WTC11 (cell line): ENCODE data around the gene NME4. TPM values are rescaled to one million over a fixed set of nuclear protein-coding genes. Genes with fewer than 3 reads are reported as not detected.
A peak's percentile ranks its signal among the peaks of the same experiment; 100 is the strongest.

Experiments
- ATAC-seq: fragments of 200-7000 bp; cut with Tn5 transposase; 2 replicates; pipeline ENCODE4 v1.10.0; 2021; ENCODE audit warnings: mild to moderate bottlenecking, moderate library complexity
- CTCF ChIA-PET: fragments of 300-600 bp; sonication (Branson Sonifier 250); formaldehyde crosslinking; loops from one replicate; lab custom pipeline; 2021; ENCODE audit warnings: antibody characterized with exemption; lab: Charles Lee
- POLR2A ChIA-PET: fragments of 350-600 bp; sonication (Branson Sonifier 250); formaldehyde crosslinking; loops from one replicate; lab custom pipeline; 2021; ENCODE audit warnings: antibody characterized with exemption; lab: Charles Lee
- DNase-seq: peaks from one replicate; pipeline ENCODE4 v3.0.0; 2021; ENCODE audit warnings: low spot score
- H3K27ac Mint-ChIP-seq: 2 replicates; pipeline ENCODE4 v1.8.0; 2021; ENCODE audit warnings: mixed read lengths
- H3K27me3 Mint-ChIP-seq: 2 replicates; pipeline ENCODE4 v1.8.0; 2021; ENCODE audit warnings: low read depth, mild to moderate bottlenecking, moderate library complexity, mixed read lengths
- H3K36me3 Mint-ChIP-seq: 2 replicates; pipeline ENCODE4 v1.8.0; 2021; ENCODE audit warnings: mixed read lengths
- H3K4me1 Mint-ChIP-seq: 2 replicates; pipeline ENCODE4 v1.8.0; 2022; ENCODE audit warnings: mixed read lengths
- H3K4me3 Mint-ChIP-seq: 2 replicates; pipeline ENCODE4 v1.8.0; 2021; ENCODE audit warnings: mild to moderate bottlenecking, moderate library complexity, mixed read lengths
- H3K9me3 Mint-ChIP-seq: 2 replicates; pipeline ENCODE4 v1.8.0; 2021; ENCODE audit warnings: mixed read lengths
- CREB1 ChIP-seq: sonication (generic); formaldehyde crosslinking; IDR thresholded peaks from 2 replicates; pipeline ENCODE4 v1.8.0; 2023; ENCODE audit warnings: mild to moderate bottlenecking, missing genetic modification reagents
- ELF4 ChIP-seq: sonication (generic); formaldehyde crosslinking; IDR thresholded peaks from 2 replicates; pipeline ENCODE4 v1.8.1; 2022; ENCODE audit warnings: low read depth, mild to moderate bottlenecking, moderate library complexity, missing genetic modification reagents
- ESRRA ChIP-seq: sonication (generic); formaldehyde crosslinking; IDR thresholded peaks from 2 replicates; pipeline ENCODE4 v1.8.1; 2022; ENCODE audit warnings: mild to moderate bottlenecking, missing genetic modification reagents, borderline replicate concordance
- GABPB1 ChIP-seq: sonication (generic); formaldehyde crosslinking; IDR thresholded peaks from 2 replicates; pipeline ENCODE4 v1.8.1; 2023; ENCODE audit warnings: mild to moderate bottlenecking, missing genetic modification reagents
- JUN ChIP-seq: sonication (generic); formaldehyde crosslinking; IDR thresholded peaks from 2 replicates; pipeline ENCODE4 v1.8.0; 2023; ENCODE audit warnings: mild to moderate bottlenecking, missing genetic modification reagents
- KAT7 ChIP-seq: sonication (generic); formaldehyde crosslinking; IDR thresholded peaks from 2 replicates; pipeline ENCODE4 v1.8.1; 2023; ENCODE audit warnings: missing genetic modification reagents, mild to moderate bottlenecking, borderline replicate concordance
- NFE2L1 ChIP-seq: sonication (generic); formaldehyde crosslinking; IDR thresholded peaks from 2 replicates; pipeline ENCODE4 v1.8.1; 2023; ENCODE audit warnings: missing genetic modification reagents
- NR3C1 ChIP-seq: sonication (generic); formaldehyde crosslinking; conservative IDR thresholded peaks from 2 replicates; pipeline ENCODE4 v1.8.1; 2023; ENCODE audit warnings: low read depth, mild to moderate bottlenecking, missing genetic modification reagents
- OVOL2 ChIP-seq: fragments of 250-450 bp; sonication (Bioruptor Pico); IDR thresholded peaks from 2 replicates; pipeline ENCODE4 v1.9.0; 2021; ENCODE audit warnings: mild to moderate bottlenecking, borderline replicate concordance
- ZNF219 ChIP-seq: sonication (generic); formaldehyde crosslinking; IDR thresholded peaks from 2 replicates; pipeline ENCODE4 v1.8.0; 2023; ENCODE audit warnings: missing genetic modification reagents, mild to moderate bottlenecking, borderline replicate concordance
- ZNF396 ChIP-seq: fragments of 250-450 bp; sonication (Bioruptor Pico); IDR thresholded peaks from 2 replicates; pipeline ENCODE4 v1.8.0; 2021; ENCODE audit warnings: mild to moderate bottlenecking, moderate library complexity, borderline replicate concordance
- total RNA-seq: library from RNA; stranded (reverse); gene quantifications from 3 replicates; pipeline ENCODE4 v1.2.3, GENCODE V29; 2021
- TF ChIP-seq, protein P1 (sequence below): fragments of 250-450 bp; sonication (Bioruptor Pico); conservative IDR thresholded peaks from 2 replicates; pipeline ENCODE4 v1.9.0; 2021; ENCODE audit warnings: mild to moderate bottlenecking
- TF ChIP-seq, protein P2 (sequence below): sonication (generic); formaldehyde crosslinking; IDR thresholded peaks from 2 replicates; pipeline ENCODE4 v1.8.1; 2023; ENCODE audit warnings: mild to moderate bottlenecking, missing genetic modification reagents
- TF ChIP-seq, protein P3 (sequence below): sonication (generic); formaldehyde crosslinking; IDR thresholded peaks from 2 replicates; pipeline ENCODE4 v1.8.0; 2022; ENCODE audit warnings: mild to moderate bottlenecking, missing genetic modification reagents
- TF ChIP-seq, protein P4 (sequence below): sonication (generic); formaldehyde crosslinking; IDR thresholded peaks from 2 replicates; pipeline ENCODE4 v1.8.0; 2023; ENCODE audit warnings: mild to moderate bottlenecking, missing genetic modification reagents
- TF ChIP-seq, protein P5 (sequence below): sonication (generic); formaldehyde crosslinking; IDR thresholded peaks from 2 replicates; pipeline ENCODE4 v1.8.1; 2022; ENCODE audit warnings: missing genetic modification reagents, borderline replicate concordance
- TF ChIP-seq, protein P6 (sequence below): sonication (generic); formaldehyde crosslinking; IDR thresholded peaks from 2 replicates; pipeline ENCODE4 v1.8.1; 2023; ENCODE audit warnings: mild to moderate bottlenecking, missing genetic modification reagents, moderate library complexity
- TF ChIP-seq, protein P7 (sequence below): fragments of 250-450 bp; sonication (Bioruptor Pico); IDR thresholded peaks from 2 replicates; pipeline ENCODE4 v1.9.0; 2021; ENCODE audit warnings: moderate library complexity, mild to moderate bottlenecking, inconsistent platforms, borderline replicate concordance
- TF ChIP-seq, protein P8 (sequence below): sonication (generic); formaldehyde crosslinking; IDR thresholded peaks from 2 replicates; pipeline ENCODE4 v1.8.1; 2022; ENCODE audit warnings: mild to moderate bottlenecking, moderate library complexity, missing genetic modification reagents

Gene NME4
- total RNA-seq, 1 experiment from 2014 or later, result 467 TPM

DNA sequence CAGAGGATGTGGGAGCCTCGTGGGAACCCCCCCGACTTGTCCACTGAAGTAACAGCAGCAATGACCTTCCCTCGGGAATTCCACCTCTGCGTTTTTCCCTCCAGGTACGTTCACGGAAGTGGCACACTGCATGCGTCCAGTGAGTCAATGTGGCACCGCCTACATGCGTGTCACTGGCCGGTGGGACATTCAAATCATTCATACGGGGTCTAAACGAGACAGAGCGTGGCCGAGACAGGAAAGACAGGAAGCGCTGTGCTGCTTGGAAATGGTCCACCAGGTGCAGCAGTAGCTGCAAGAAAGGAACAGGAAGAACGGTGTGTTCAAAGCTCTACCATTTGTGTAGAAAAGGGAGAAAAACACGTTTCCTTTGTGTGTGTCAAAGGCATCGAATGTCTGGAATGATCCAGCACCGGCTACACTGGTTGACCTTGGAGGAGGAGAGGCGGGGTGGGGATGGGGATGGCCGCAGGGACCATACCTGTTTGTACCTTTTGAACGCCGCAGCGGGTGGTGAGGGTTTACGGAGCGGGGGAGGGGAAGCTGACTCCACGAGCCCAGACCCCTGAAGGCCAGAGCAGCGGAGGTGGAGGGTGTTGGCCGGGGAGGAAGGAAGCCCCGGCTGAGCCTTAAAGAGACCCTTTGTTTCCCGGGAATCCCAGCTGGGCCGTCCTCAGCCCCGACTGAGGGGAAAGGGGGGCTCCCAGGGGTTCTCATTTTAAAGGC lies 13.5 kb upstream of the NME4 start (continued):
- TF ChIP-seq, protein P1, sequence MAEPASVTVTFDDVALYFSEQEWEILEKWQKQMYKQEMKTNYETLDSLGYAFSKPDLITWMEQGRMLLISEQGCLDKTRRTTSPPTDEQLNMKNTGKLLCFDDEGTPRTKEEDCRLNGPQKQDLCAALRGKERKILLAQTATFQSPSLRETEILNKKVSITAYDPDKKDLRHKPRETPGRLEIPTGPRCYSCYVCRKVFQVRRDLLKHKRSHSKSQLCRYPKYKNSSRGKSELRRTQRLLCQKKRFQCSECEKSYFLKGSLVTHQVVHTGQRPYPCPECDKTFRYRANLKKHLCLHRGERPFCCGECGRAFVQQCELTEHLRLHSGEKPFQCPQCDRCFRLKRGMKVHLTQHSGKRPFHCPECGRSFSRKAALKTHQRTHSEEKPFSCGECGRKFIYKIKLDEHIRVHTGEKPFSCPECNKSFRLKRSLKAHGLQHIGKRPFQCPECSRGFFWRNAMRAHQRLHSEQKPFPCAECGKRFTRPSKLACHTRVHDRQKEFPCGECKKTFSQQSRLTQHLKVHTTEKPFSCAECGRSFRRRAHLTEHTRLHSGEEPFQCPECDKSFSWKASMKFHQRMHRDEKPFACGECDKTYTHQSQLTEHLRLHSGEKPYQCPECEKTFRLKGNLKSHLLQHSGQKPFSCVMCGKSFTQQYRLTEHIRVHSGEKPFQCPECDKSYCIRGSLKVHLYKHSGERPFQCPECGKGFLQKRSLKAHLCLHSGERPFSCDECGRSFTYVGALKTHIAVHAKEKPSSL, result no peak
- TF ChIP-seq ZNF219 (CRISPR knock-in tag) (no peak), ZNF396 (no peak), KAT7 (CRISPR knock-in tag) (0 out of 2 replicates have a peak, but pooled peaks have one; percentile 81), ELF4 (no peak), ESRRA (0 out of 2 replicates have a peak, but pooled peaks have one; percentile 72), CREB1 (CRISPR knock-in tag) (no peak)
- TF ChIP-seq, protein P2, sequence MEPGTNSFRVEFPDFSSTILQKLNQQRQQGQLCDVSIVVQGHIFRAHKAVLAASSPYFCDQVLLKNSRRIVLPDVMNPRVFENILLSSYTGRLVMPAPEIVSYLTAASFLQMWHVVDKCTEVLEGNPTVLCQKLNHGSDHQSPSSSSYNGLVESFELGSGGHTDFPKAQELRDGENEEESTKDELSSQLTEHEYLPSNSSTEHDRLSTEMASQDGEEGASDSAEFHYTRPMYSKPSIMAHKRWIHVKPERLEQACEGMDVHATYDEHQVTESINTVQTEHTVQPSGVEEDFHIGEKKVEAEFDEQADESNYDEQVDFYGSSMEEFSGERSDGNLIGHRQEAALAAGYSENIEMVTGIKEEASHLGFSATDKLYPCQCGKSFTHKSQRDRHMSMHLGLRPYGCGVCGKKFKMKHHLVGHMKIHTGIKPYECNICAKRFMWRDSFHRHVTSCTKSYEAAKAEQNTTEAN (CRISPR knock-in tag), result peak; percentile 63; the same call in 1 of the 2 replicates
- TF ChIP-seq, protein P3, sequence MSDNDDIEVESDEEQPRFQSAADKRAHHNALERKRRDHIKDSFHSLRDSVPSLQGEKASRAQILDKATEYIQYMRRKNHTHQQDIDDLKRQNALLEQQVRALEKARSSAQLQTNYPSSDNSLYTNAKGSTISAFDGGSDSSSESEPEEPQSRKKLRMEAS, result peak; percentile 40; the same call in 1 of the 2 replicates
- TF ChIP-seq, protein P4, sequence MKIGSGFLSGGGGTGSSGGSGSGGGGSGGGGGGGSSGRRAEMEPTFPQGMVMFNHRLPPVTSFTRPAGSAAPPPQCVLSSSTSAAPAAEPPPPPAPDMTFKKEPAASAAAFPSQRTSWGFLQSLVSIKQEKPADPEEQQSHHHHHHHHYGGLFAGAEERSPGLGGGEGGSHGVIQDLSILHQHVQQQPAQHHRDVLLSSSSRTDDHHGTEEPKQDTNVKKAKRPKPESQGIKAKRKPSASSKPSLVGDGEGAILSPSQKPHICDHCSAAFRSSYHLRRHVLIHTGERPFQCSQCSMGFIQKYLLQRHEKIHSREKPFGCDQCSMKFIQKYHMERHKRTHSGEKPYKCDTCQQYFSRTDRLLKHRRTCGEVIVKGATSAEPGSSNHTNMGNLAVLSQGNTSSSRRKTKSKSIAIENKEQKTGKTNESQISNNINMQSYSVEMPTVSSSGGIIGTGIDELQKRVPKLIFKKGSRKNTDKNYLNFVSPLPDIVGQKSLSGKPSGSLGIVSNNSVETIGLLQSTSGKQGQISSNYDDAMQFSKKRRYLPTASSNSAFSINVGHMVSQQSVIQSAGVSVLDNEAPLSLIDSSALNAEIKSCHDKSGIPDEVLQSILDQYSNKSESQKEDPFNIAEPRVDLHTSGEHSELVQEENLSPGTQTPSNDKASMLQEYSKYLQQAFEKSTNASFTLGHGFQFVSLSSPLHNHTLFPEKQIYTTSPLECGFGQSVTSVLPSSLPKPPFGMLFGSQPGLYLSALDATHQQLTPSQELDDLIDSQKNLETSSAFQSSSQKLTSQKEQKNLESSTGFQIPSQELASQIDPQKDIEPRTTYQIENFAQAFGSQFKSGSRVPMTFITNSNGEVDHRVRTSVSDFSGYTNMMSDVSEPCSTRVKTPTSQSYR (CRISPR knock-in tag), result peak; percentile 96
- TF ChIP-seq, protein P5, sequence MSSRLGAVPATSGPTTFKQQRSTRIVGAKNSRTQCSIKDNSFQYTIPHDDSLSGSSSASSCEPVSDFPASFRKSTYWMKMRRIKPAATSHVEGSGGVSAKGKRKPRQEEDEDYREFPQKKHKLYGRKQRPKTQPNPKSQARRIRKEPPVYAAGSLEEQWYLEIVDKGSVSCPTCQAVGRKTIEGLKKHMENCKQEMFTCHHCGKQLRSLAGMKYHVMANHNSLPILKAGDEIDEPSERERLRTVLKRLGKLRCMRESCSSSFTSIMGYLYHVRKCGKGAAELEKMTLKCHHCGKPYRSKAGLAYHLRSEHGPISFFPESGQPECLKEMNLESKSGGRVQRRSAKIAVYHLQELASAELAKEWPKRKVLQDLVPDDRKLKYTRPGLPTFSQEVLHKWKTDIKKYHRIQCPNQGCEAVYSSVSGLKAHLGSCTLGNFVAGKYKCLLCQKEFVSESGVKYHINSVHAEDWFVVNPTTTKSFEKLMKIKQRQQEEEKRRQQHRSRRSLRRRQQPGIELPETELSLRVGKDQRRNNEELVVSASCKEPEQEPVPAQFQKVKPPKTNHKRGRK (CRISPR knock-in tag), result no peak

DNA sequence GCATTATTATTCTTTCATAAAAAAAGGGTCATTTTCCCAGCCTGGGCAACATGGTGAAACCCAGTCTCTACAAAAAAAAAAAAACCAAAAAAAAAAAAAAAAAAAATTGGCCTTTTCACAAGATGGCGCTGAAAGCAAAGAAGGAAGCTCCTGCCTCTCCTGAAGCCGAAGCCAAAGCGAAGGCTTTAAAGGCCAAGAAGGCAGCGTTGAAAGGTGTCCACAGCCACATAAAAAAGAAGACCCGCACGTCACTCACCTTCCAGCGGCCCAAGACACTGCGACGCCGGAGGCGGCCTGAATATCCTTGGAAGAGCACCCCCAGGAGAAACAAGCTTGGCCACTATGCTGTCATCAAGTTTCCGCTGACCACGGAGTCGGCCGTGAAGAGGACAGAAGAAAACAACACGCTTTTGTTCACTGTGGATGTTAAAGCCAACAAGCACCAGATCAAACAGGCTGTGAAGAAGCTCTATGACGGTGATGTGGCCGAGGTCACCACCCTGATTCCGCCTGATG lies 10.3 kb upstream of the NME4 start:
- ChIA-PET POLR2A (no interaction called here), CTCF (interaction anchor here (0.6 to 1.8 kb wide), 16 partner anchors 9 to 281 kb away, joined by 3 to 8 read pairs (median 4); no protein-coding TSS in a partner anchor)
- Mint-ChIP-seq H3K4me1 (peaks cover 43% of the 10 kb centered on the region), H3K4me3 (no peak overlapping the region), H3K27ac (peak overlapping the region; percentile 93; the same call in 1 of the 2 replicates), H3K9me3 (no peaks in the 10 kb centered on the region), H3K27me3 (no peaks in the 10 kb centered on the region), H3K36me3 (peaks cover 5% of the 10 kb centered on the region)
- no peak for ATAC-seq
- TF ChIP-seq, protein P6, sequence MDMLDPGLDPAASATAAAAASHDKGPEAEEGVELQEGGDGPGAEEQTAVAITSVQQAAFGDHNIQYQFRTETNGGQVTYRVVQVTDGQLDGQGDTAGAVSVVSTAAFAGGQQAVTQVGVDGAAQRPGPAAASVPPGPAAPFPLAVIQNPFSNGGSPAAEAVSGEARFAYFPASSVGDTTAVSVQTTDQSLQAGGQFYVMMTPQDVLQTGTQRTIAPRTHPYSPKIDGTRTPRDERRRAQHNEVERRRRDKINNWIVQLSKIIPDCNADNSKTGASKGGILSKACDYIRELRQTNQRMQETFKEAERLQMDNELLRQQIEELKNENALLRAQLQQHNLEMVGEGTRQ (CRISPR knock-in tag), result no peak
- TF ChIP-seq ESRRA (no peak), ZNF219 (CRISPR knock-in tag) (no peak), JUN (CRISPR knock-in tag) (no peak), GABPB1 (CRISPR knock-in tag) (no peak), NR3C1 (no peak), NFE2L1 (CRISPR knock-in tag) (no peak), OVOL2 (CRISPR knock-in tag) (no peak)
- TF ChIP-seq, protein P7, sequence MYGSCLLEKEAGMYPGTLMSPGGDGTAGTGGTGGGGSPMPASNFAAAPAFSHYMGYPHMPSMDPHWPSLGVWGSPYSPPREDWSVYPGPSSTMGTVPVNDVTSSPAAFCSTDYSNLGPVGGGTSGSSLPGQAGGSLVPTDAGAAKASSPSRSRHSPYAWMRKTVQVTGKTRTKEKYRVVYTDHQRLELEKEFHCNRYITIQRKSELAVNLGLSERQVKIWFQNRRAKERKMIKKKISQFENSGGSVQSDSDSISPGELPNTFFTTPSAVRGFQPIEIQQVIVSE (CRISPR knock-in tag), result no peak
- TF ChIP-seq, protein P8, sequence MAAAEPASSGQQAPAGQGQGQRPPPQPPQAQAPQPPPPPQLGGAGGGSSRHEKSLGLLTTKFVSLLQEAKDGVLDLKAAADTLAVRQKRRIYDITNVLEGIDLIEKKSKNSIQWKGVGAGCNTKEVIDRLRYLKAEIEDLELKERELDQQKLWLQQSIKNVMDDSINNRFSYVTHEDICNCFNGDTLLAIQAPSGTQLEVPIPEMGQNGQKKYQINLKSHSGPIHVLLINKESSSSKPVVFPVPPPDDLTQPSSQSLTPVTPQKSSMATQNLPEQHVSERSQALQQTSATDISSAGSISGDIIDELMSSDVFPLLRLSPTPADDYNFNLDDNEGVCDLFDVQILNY (CRISPR knock-in tag), result no peak
- TF ChIP-seq, protein P5 (CRISPR knock-in tag), result no peak
- DNase-seq, result no peak
